ENCODE data around the gene RAB7A.

GRCh38 chr3:128767094-128767750, 41.2 kb downstream of the RAB7A start:
- TF ChIP-seq POLR2A (IDR thresholded peaks at IDR 0.05) (no peak), CTCF (IDR thresholded peaks at IDR 0.05) (no peak), EP300 (IDR thresholded peaks at IDR 0.05) (no peak), POLR2AphosphoS5 (IDR thresholded peaks at IDR 0.05) (no peak)
